Suprapubic skin (tissue), 4 donors: ENCODE data around the gene SCN5A. TPM values are rescaled to one million over a fixed set of nuclear protein-coding genes. Genes with fewer than 3 reads are reported as not detected.

Experiments used
- DNase-seq, 2 donors: peaks; one replicate each; pipeline ENCODE4 v3.0.0-alpha.2; 2019; ENCODE audit warnings: low spot score in 2 of 2
- H3K27ac ChIP-seq: fragments of 200-600 bp; sonication (generic); one replicate; pipeline ENCODE4 v1.5.1; 2019
- H3K27me3 ChIP-seq: fragments of 200-600 bp; sonication (generic); one replicate; pipeline ENCODE4 v1.5.1; 2019
- H3K36me3 ChIP-seq: fragments of 200-600 bp; sonication (generic); one replicate; pipeline ENCODE4 v1.5.1; 2019
- H3K4me1 ChIP-seq: fragments of 200-600 bp; sonication (generic); one replicate; pipeline ENCODE4 v1.5.1; 2019
- H3K4me3 ChIP-seq: fragments of 200-600 bp; sonication (generic); one replicate; pipeline ENCODE4 v1.5.1; 2019; ENCODE audit warnings: mild to moderate bottlenecking
- H3K9me3 ChIP-seq: fragments of 200-600 bp; sonication (generic); one replicate; pipeline ENCODE4 v1.5.1; 2019
- CTCF ChIP-seq, 2 donors: fragments of 200-600 bp in 1 of 2; fragments of 450-650 bp in 1 of 2; sonication (generic) in 1 of 2; IDR thresholded peaks; one replicate each; pipeline ENCODE4 v1.5.1; 2016 to 2019; ENCODE audit warnings: antibody characterized with exemption in 2 of 2, mild to moderate bottlenecking in 1 of 2, moderate library complexity in 1 of 2
- EP300 ChIP-seq: sonication (generic); formaldehyde crosslinking; IDR thresholded peaks from one replicate; pipeline ENCODE4 v1.6.1; 2017; ENCODE audit warnings: antibody characterized with exemption
- POLR2A ChIP-seq, 2 donors: fragments of 450-650 bp; IDR thresholded peaks; one replicate each; pipeline ENCODE4 v1.6.1; 2017; ENCODE audit warnings: antibody characterized with exemption in 2 of 2, mild to moderate bottlenecking in 2 of 2, moderate library complexity in 2 of 2
- POLR2AphosphoS5 ChIP-seq, 3 donors: sonication (generic); formaldehyde crosslinking; IDR thresholded peaks; one replicate each; pipeline ENCODE4 v1.6.1; 2017; ENCODE audit warnings: antibody characterized with exemption in 3 of 3
- WGBS: methylation state at CpG from one replicate; pipeline ENCODE4 v1.1.5; 2018; 5-methylcytosine and 5-hydroxymethylcytosine counted together
- total RNA-seq, 4 donors: library from RNA; depleted of rRNA; stranded (reverse); fragments of >200 nt; gene quantifications; one replicate each; pipeline ENCODE4 v1.1.0, GENCODE V29; 2016

The SCN5A gene
- total RNA-seq, 4 donors from 2014 or later = 0.15 to 1.1 (median 1.0) TPM; not detected in 1

GRCh38 chr3:38614091-38614490 is 35.4 kb downstream of the SCN5A start:
- Histone ChIP-seq H3K27ac (no peak overlapping the region), H3K4me3 (no peak overlapping the region), H3K4me1 (no peaks in the 10 kb centered on the region), H3K27me3 (no peaks in the 10 kb centered on the region), H3K9me3 (no peaks in the 10 kb centered on the region), H3K36me3 (no peaks in the 10 kb centered on the region)
- peak in 1 of 2 donors; percentile 21 for DNase-seq
- no peak for TF ChIP-seq POLR2A (IDR thresholded peaks at IDR 0.05)
- no peak for TF ChIP-seq POLR2AphosphoS5 (IDR thresholded peaks at IDR 0.05)
- no peak for TF ChIP-seq CTCF (IDR thresholded peaks at IDR 0.05)
- TF ChIP-seq EP300 = no peak
- WGBS = 85% methylated on average over 7 of the region's 7 CpGs

DNA sequence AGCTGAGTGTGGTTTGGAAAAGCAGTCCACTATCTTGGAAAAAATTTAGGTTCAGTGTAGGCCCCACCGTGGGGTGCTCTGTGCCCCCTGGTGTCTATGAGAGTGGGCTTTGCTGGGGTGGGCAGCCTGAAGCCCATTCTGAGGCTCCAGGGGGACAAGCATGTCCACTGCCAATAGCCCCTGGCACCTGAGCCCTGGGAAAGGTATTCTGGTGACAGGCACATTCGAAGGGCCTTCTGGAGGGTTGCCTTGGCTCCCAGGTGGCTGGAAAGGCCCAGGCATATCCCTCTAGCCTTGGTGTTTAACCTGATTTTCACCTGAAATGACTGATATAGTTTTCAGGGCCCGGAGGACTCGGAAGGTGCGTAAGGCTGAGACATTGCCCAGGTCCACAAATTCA is 36.1 kb downstream of the SCN5A start:
- 92% methylated on average over 4 of the region's 5 CpGs for WGBS
- Histone ChIP-seq H3K36me3 (no peaks in the 10 kb centered on the region), H3K4me1 (no peaks in the 10 kb centered on the region), H3K9me3 (no peaks in the 10 kb centered on the region), H3K27ac (no peak overlapping the region), H3K4me3 (no peak overlapping the region), H3K27me3 (no peaks in the 10 kb centered on the region)
- DNase-seq = peak in 1 of 2 donors; percentile 33
- no peak for TF ChIP-seq POLR2A (IDR thresholded peaks at IDR 0.05)
- TF ChIP-seq EP300 = no peak
- no peak for TF ChIP-seq CTCF (IDR thresholded peaks at IDR 0.05)
- no peak for TF ChIP-seq POLR2AphosphoS5 (IDR thresholded peaks at IDR 0.05)

DNA sequence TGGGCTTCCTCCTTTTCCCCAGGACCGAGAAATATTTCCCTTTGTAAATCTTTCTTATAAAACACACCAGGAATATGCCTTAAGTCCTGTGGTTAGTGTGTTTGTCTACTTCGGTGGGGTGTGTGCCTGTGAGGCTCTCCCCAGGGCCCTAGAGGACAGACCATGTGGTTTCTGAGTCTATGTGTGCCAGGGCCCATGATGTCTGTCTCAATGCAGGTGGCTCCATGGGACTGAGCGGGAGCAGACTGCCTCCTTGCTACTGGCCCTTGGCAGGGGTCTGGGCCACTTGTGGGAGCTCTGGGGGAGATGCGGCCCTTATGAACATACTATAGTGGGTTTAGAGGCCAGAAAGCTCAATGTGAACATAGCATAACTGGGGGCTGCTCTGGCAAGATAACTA is 37.6 kb downstream of the SCN5A start:
- Histone ChIP-seq H3K4me1 (no peaks in the 10 kb centered on the region), H3K27ac (no peak overlapping the region), H3K27me3 (no peaks in the 10 kb centered on the region), H3K4me3 (no peak overlapping the region), H3K36me3 (no peaks in the 10 kb centered on the region), H3K9me3 (no peaks in the 10 kb centered on the region)
- WGBS = 78% methylated on average over 2 of the region's 4 CpGs
- peak in 1 of 2 donors; percentile 26 for DNase-seq
- TF ChIP-seq POLR2A (IDR thresholded peaks at IDR 0.05) (no peak), EP300 (no peak), CTCF (IDR thresholded peaks at IDR 0.05) (no peak)

GRCh38 chr3:38610934-38611333 is 38.6 kb downstream of the SCN5A start:
- TF ChIP-seq POLR2AphosphoS5 (IDR thresholded peaks at IDR 0.05) = no peak
- TF ChIP-seq EP300 = no peak
- TF ChIP-seq CTCF (IDR thresholded peaks at IDR 0.05) = no peak
- TF ChIP-seq POLR2A (IDR thresholded peaks at IDR 0.05) = no peak
- H3K9me3 ChIP-seq = no peaks in the 10 kb centered on the region
- no peaks in the 10 kb centered on the region for H3K27me3 ChIP-seq
- H3K4me1 ChIP-seq = no peaks in the 10 kb centered on the region
- DNase-seq = peak in 1 of 2 donors; percentile 36
- no peaks in the 10 kb centered on the region for H3K36me3 ChIP-seq
- H3K4me3 ChIP-seq = no peak overlapping the region
- 97% methylated on average over 5 of the region's 5 CpGs for WGBS
- H3K27ac ChIP-seq = no peak overlapping the region

- Histone ChIP-seq H3K9me3 (no peaks in the 10 kb centered on the region), H3K4me3 (no peak overlapping the region), H3K36me3 (no peaks in the 10 kb centered on the region), H3K27me3 (no peaks in the 10 kb centered on the region), H3K27ac (no peak overlapping the region), H3K4me1 (no peaks in the 10 kb centered on the region)
- peak in 1 of 2 donors; percentile 48 for DNase-seq
- 96% methylated on average over 6 of the region's 6 CpGs for WGBS
- TF ChIP-seq EP300 (no peak), POLR2A (IDR thresholded peaks at IDR 0.05) (no peak), CTCF (IDR thresholded peaks at IDR 0.05) (no peak), POLR2AphosphoS5 (IDR thresholded peaks at IDR 0.05) (no peak)
These were observed 39.1 kb downstream of the SCN5A start for GRCh38 chr3:38610436-38610835.
